Mammary epithelial cell (primary cell): ENCODE measurements around the gene ZFPL1.

ENCODE experiments used
- CTCF ChIP-seq, 2 donors: IDR thresholded peaks in 1 of 2; conservative IDR thresholded peaks in 1 of 2; 2 replicates each; pipeline ENCODE4 v1.5.1; 2011 to 2012; ENCODE audit warnings: inconsistent platforms in 2 of 2, low read length in 2 of 2, mild to moderate bottlenecking in 2 of 2, control low read depth in 1 of 2, low read depth in 1 of 2; ENCODE audit not compliant: insufficient read depth in 1 of 2; ENCODE audit errors: extremely low read depth in 1 of 2
- EZH2 ChIP-seq: IDR thresholded peaks from 2 replicates; pipeline ENCODE4 v1.6.1; 2012; ENCODE audit warnings: low read length, inconsistent platforms, borderline replicate concordance

DNA sequence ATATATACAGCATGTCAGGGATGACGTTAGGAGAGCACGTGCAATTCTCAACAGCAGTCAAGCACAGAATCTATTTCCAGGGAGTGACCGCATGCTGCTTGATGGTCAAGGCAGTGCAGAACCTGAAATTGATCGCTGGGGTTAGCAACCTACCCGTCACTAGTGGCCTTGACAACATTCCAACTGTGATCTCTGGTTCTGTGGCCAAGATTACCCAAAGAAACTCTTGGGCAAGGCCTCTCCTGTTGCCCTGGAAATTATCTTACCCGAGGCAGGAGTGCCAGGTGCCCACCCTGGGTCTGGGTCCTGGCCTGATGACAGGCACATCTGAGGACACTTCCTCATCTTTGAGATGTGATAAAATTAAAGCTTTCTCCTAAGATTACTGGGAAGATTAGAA lies 29.8 kb downstream of the ZFPL1 start:
- TF ChIP-seq CTCF (conservative IDR thresholded peaks at IDR 0.05 in 1 of 2, IDR thresholded peaks at IDR 0.05 in 1 of 2; ENCODE audit: extremely low read depth in 1 of 2, insufficient read depth in 1 of 2, low read depth in 1 of 2, low read length in 2 of 2) (no peak), EZH2 (no peak)
